G401.6 (cell line): ENCODE measurements around the gene SLC22A3.
"Not testable (repeated sequence)": the region's sequence is repeated elsewhere in the genome, so short reads cannot be mapped to it uniquely, and the experiment has no call there.

Experiments
- FAIRE-seq: peaks from 2 replicates; lab custom pipeline; 2012; peaks lifted over from hg19 to GRCh38; lab: Jason Lieb, UNC

SLC22A3 gene

DNA sequence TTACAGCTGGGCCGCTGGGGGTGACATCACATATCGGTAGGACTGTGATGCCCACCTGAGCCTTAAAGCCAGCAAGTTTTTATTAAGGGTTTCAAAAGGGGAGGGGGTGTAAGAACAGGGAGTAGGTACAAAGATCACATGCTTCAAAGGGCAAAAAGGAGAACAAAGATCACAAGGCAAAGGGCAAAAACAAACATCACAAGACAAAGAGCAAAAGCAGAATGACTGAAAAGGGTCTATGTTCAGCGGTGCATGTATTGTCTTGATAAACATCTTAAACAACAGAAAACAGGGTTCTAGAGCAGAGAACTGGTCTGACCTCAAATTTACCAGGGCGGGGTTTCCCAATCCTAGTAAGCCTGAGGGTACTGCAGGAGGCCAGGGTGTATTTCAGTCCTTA is 101.6 kb downstream of the SLC22A3 start:
- not testable (repeated sequence) for FAIRE-seq

DNA sequence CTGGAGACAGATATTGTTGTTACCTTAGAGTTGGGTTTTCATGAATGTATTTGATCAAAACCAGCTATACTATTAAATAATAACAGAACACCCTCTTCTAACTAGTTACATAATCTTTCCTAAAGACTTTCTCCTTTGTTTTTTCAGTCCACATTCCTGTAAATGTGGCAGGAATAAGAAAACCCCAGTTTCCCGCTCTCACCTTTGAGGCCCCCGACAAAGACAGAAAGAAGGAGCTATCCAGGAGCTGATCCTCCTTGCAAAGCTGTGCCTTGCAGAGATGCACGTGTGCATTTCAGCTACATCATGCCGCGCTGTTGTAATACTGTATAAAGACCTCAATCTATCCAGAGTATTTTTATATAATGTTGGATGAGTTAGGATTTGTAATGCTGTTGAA is 102.7 kb downstream of the SLC22A3 start:
- FAIRE-seq = no peak

DNA sequence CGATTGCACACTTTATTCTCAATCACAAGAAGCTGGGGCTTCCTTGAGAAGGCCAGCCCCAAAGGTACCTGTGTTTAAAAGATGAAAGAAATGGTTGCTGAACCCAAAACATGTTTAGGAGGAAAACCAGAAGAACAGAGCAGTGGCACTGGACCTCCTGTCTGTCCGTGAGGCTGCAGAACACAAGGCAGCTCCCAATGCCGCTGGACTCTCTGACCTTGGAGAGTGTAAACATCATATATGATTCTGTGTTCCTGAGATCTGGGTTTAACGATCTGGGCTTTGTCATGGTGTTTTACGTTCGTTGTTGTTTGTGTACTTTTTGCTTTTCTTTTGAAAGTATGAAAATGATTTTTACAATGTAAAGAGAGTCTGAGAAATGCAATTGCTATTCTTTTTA is 106.1 kb downstream of the SLC22A3 start:
- FAIRE-seq = no peak

DNA sequence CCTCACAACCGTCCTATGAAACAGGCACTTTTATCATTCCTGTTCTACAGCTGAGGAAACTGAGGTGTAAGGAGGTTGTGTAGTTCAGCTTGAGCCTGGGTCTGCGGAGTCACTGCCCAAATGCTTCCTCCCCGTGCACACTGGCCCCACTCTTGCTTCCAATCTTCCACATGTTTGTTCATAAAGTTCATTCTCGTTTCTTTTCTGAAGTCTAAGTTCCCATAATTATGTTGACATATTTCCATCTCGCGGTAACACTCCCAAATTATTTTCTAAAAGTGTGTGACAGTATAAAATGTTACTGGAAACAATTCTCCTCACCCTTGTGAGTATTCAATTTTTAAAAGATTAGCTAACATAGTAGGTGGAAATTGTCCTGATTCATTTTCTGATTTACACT is 106.9 kb downstream of the SLC22A3 start:
- no peak for FAIRE-seq

DNA sequence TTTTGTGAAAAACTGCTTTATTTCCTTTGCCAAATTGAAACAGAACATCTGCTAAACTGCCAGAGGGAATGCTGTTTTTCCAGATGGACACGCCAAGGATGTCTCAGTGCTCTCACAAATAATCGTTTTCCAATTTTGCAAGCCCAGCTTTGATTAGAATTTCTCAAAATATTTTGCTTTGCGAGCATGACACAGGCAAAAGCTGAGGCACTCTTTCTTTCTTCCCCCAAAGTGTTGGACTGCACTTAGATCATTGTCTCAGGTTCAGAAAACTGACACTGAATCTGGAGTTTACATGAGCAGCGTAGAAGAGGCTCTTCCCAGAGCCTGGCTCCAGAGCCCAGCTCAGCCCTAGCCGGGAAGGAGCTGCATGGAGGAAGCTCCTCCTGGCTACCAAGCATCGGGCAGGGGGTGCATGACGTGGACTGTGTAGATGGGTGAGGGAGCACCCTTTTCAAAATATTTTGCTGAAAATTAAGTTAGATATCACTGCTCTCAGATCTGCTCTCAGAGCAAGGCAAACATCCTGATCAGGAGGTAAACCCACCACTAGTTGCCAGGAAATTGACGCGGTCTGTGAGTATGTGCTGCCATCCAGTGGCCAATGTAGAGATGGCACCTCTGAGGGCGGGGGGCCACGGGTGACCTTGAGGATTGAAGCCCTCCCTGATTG is 107.5 kb downstream of the SLC22A3 start:
- no peak for FAIRE-seq

DNA sequence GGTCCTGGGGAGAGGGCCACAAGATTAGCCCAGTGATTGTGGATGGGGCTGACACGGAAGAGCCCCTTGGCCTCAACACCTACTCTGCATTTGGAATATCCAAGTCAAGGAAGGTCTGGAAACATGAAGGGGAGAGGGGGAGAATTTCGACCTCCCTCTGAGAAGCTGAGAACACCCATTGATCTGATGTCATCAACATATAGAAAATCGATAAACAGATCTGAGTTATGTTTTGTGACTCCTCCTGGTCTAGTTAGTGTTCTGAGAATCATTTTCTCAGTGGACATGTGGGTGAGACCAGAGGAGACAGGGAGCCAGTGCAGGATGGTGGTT is 108.0 kb downstream of the SLC22A3 start:
- FAIRE-seq = no peak

DNA sequence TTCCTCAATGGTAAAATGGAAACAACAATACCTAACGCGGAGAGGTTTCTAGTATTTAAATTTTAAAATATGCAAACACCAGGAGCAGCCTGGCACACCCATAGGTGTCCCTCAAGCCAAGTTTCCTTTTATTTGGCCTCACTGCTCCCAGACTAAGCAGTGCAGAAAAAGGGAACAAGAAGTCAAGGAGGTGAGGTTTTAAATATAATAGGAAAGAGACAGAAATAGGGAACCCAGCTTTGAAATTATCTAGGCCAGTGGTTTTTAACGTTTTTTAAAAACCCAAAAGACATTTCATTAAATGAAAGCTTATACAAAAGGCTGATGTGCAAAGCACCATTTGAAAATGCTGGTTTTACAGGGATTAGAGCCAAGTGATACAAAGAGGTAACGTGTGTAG is 109.6 kb downstream of the SLC22A3 start:
- FAIRE-seq = no peak

DNA sequence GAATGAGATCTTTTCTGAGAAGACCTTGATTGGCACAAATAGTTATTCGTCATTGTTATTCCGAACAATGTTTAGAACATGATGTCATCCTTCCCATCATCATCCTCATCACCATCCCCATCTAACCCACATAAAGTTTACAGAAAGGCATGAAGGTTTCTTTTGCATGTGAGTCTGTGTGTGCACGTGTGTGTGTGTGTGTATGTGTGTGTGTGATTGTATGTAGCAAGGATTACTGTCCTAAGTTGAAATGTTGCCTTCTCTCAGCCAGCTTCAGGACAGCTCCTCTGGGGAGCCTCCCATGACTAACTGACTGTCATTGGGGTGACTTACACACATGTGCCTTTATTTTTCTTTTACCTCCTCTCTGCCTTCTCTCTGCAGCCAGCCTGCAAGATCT is 113.5 kb downstream of the SLC22A3 start:
- FAIRE-seq = no peak

DNA sequence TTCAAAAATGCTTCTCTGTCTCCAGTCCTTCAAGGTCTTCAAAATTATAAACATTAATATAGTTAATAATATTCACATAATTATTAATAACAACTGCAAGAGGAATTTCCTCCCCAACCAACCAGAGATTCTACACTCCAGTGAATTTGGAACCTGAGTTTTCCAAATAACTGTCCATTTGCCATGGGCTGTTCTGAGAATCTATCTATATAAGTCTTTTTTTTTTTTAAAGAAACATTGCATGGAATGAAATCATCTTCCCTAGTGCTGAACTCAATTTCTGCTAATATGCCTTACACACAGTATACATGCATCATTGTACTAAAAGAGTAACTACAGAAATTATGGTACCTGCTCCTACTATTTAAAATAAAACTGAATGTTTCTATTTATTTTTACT is 113.9 kb downstream of the SLC22A3 start:
- FAIRE-seq = no peak

DNA sequence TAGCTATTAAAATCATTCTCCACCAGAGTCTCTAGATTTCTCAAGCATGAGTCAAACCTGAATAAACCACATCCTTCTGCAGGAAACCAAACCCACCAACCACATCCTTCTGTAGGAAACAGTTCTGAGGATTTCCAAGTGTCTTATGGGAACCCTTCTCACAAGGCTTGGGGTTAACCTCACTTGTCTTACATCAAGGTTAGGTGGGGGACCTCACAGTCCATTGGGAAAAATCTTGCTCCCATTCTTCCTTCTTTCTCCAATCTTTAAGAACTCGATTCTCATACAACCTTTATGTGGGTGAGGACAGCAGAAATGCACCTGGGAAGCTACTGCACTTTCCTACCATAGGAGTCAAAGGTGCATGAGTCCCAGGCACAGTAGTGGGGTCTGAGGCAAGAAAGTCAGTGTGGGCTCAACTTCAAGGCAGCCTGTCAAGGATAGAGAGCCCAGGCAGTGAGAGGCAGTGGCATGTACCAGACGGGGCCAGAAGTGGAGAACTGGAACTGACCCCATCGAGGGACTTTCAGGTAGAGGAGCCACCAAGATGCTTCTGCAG is 114.5 kb downstream of the SLC22A3 start:
- FAIRE-seq = no peak

DNA sequence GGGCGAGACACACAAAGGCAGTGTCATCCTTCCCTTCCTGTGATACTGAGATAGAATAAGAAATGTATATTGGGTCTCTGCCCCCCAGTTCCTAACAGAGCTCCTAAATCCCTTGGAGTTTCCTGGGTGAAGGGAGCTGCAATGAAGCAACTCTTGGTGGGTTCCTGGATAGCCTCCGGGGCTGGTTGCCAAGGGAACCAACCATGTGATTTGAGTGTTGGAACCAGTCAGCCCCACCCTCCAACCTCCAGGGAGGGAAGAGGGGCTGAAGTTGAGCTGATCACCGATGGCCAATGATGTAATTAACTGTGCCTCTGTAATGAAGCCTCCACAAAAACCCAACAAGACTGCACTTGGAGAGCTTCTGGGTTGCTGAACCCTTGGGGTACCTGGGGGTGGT is 116.6 kb downstream of the SLC22A3 start:
- no peak for FAIRE-seq

DNA sequence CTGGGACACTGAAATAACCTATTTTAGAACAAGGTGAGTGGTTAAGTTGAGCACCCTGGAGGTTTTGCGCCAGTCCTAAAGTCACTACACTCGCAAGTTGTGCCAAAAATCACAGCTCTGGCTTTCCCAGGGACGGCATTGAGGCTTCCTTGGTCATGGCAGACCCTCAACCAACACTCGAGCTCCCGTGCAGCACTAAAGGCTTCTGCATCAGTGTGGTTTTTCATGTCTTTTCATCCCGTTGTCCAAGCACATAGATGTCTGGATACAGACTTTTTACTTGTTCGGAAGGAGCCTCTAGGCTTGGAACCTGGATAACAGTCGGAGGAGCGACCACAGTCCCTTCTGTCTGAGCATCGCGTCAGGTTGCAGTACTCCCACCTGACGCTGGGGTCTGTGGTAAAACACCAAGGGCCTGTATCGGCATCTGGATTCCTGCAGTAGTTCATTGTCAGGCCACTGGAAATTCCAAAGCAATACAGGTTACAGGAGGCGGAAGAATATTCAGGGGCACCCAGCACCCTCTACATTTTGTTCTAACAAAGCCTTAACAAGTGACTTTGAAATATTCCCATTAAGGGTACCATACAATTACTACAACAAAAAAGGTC is 119.2 kb downstream of the SLC22A3 start:
- not testable (repeated sequence) for FAIRE-seq

DNA sequence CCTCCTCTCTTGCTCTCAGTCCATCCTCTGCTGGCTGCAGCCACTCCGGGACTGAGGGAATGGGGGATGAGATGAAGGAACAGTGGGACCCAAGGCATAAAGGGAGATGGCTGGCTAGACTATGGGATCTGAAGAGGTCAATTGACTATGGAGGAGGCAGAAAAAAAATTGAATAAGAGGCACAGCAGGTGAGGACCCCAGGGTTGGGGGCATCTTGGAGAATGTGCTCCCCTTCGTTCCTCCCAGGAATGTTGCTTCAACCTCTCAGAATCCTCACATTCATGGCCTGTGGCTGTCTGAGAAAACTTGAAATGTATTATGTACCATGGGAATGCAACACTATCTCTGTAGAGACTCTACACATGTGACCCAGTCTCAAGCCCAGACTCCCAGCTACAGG is 121.0 kb downstream of the SLC22A3 start:
- FAIRE-seq = no peak

DNA sequence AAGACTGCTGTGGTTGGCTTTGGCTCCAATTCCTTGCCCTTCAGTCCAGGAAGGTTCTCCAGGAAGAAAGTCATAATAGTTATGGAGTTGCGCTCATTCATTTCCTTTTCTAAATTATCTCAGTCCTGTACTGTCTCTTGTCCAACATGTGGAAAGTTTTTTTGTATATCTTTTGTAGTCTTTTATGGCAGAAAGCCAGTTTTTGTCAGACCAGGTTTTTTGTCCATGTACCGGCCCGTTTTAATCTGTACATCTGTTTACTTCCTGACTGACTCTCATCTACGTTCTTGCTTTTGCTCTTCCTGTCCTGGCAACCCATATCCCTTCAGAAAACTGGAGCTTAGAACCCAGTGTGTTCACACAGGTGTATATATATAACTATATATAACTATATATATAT is 127.9 kb downstream of the SLC22A3 start:
- FAIRE-seq = not testable (repeated sequence)

DNA sequence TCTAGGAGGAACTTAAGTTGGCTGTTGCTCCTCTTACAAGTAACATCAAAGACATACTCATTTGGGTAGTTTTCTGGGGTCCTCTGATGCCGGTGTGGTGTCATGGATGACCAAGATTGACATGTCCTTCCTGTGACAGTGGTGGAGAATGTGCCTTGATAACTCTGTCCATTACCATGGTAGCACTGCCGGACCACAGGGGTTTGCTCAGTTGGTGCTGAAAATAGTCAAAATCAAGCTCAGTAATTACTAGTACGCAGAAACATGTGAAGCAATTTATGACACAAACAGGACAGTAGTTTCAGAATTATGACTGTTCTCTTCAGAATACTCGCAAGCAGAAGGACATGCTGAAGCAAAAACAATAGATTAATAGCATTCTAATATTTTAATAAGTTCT is 128.9 kb downstream of the SLC22A3 start:
- not testable (repeated sequence) for FAIRE-seq

DNA sequence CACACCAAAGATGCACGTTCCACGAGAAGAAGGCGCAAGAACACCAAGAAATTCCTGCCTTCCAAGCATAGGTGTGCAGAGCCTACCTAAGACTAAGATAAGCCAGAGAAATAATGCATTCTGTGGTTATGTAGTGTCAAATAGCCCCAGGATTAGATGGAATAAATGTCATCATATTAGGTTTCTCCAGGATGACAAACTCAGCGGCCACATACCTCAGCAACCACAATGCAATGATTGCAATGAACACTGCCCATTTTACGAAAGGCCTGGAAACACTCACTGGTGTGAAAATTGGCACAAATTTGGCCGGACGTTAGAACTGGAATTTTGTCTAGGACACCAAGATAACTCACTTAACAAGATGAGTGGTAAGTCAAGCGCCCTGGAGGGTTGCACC is 129.7 kb downstream of the SLC22A3 start:
- no peak for FAIRE-seq

DNA sequence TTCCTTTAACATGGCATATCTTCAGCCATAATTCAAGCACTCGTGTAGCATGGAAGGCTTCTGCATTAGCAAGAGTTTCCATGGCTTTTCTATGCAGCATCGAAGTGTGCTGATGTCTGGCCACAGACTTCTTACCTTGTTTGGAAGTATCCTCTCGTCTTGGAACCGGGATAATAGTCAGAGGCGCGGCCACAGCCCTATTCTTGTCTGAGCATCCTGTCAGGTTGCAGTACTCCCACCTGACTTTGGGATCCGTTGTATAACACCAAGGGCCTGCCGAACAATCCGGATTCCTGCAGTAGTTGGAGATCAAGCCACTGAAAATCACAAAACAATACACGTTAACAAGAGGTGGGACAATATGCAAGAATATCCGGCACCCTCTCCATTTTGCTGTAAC is 138.9 kb downstream of the SLC22A3 start:
- no peak for FAIRE-seq

DNA sequence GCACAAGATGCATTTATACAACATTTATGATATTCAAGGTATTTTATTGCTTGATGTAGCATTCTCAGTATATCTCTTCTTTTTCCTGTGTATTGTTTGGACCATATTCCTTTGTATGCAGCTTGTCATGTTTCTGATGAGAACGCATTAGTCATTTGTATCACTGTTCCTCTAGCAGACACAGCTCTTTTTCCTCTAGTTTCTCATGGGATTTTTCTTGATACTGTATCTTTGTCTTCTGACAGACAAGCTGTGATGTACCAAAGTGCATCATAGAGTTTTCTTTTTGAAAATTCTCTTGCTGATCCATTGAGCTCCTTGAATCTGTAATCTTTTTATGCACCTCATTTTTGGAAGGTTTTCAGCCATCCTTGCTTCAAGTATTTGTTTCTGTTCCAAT is 140.9 kb downstream of the SLC22A3 start:
- FAIRE-seq = no peak

DNA sequence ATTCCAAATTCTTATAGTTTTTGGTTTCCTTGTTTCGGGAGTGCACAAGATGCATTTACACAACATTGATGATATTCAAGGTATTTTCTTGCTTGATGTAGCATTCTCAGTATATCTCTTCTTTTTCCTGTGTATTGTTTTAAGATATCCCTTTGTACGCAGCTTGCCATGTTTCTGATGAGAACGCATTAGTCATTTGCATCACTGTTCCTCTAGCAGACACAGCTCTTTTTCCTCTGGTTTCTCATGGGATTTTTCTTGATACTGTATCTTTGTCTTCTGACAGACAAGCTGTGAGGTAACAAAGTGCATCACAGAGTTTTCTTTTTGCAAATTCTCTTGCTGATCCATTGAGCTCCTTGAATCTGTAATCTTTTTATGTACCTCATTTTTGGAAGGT is 146.4 kb downstream of the SLC22A3 start:
- no peak for FAIRE-seq

DNA sequence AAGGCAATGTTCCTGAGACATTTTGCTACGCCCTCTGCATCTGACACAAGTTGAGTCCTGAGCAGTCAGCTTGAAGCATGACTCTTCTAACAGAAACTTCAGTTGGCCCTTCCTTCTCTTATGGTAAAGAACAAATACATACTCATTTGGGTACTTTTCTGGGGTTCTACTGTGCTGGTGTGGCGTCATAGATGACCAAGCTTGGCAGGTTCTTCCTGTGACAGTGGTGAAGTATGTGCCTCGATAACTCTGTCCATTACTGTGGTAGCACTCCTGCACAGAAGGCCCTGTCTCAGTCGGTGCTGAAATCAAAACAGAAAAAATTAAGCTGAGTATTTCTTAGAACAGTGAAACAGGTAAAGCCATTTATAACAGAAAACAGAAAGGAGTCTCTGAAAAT is 152.5 kb downstream of the SLC22A3 start:
- FAIRE-seq = no peak
